ELR (cell line): ENCODE measurements around the gene SULT4A1.

Experiments
- DNase-seq: peaks from one replicate; pipeline ENCODE4 v3.0.0-alpha.2; 2015; ENCODE audit warnings: low read depth

The SULT4A1 gene

GRCh38 chr22:43844560-43845545 lies 17.5 kb downstream of the SULT4A1 start:
- DNase-seq = no peak

GRCh38 chr22:43843783-43844530 lies 18.4 kb downstream of the SULT4A1 start:
- no peak for DNase-seq

GRCh38 chr22:43841742-43842141 lies 20.6 kb downstream of the SULT4A1 start:
- no peak for DNase-seq

- no peak for DNase-seq
Measured at GRCh38 chr22:43840851-43841250, 21.5 kb downstream of the SULT4A1 start.

- no peak for DNase-seq
Measured at GRCh38 chr22:43840431-43840830, 21.9 kb downstream of the SULT4A1 start.

- DNase-seq = no peak
Measured at GRCh38 chr22:43839781-43840180, 22.5 kb downstream of the SULT4A1 start.

- DNase-seq = no peak
Measured at GRCh38 chr22:43838571-43839307, 23.6 kb downstream of the SULT4A1 start.

- no peak for DNase-seq
Measured at GRCh38 chr22:43838161-43838560, 24.2 kb downstream of the SULT4A1 start.

- DNase-seq = no peak
Measured at GRCh38 chr22:43837666-43838065, 24.6 kb downstream of the SULT4A1 start.

- DNase-seq = no peak
Measured at GRCh38 chr22:43835736-43836135, 26.6 kb downstream of the SULT4A1 start.

- no peak for DNase-seq
Measured at GRCh38 chr22:43835166-43835565, 27.1 kb downstream of the SULT4A1 start.

GRCh38 chr22:43833286-43834240 lies 28.8 kb downstream of the SULT4A1 start:
- no peak for DNase-seq

GRCh38 chr22:43832393-43833265 lies 29.7 kb downstream of the SULT4A1 start:
- no peak for DNase-seq

GRCh38 chr22:43831561-43832392 lies 30.5 kb downstream of the SULT4A1 start:
- DNase-seq = no peak

- no peak for DNase-seq
Measured at GRCh38 chr22:43830931-43831560, 31.3 kb downstream of the SULT4A1 start.

- DNase-seq = no peak
Measured at GRCh38 chr22:43829904-43830851, 32.1 kb downstream of the SULT4A1 start.

GRCh38 chr22:43828998-43829782 lies 33.1 kb downstream of the SULT4A1 start:
- no peak for DNase-seq
